SK-N-SH (cell line): ENCODE data around the gene FAM107B. TPM values are rescaled to one million over a fixed set of nuclear protein-coding genes. Genes with fewer than 3 reads are reported as not detected.

ENCODE experiments used
- CTCF ChIA-PET: fragments of 300-600, 350-600 bp; formaldehyde crosslinking; extraction: SDS; loops from one replicate; lab custom pipeline; 2021; lab: Yijun Ruan, JAX
- POLR2A ChIA-PET: fragments of 350-600 bp; sonication (Branson Sonifier 250); formaldehyde crosslinking; extraction: SDS; loops from one replicate; lab custom pipeline; 2020; ENCODE audit warnings: antibody characterized with exemption, inconsistent platforms; lab: Yijun Ruan, JAX
- DNase-seq: peaks from one replicate; pipeline ENCODE4 v3.0.0; 2012
- H2AFZ ChIP-seq: fragments of 200-600 bp; sonication (generic); 2 replicates; pipeline ENCODE4 v1.8.1; 2016; ENCODE audit warnings: antibody characterized with exemption, mild to moderate bottlenecking, low read depth
- H3F3A ChIP-seq: fragments of 200-600 bp; sonication (generic); replicated peaks from 2 replicates; pipeline ENCODE3; 2016; ENCODE audit warnings: antibody characterized with exemption, mild to moderate bottlenecking; ENCODE audit not compliant: insufficient read depth
- H3K27ac ChIP-seq, 2 experiments: fragments of 200-500 bp in 1 of 2; fragments of 200-600 bp in 1 of 2; sonication (Bioruptor generic) in 1 of 2; sonication (generic), shearing (Covaris generic) in 1 of 2; 2 replicates each; pipeline versions ENCODE4 v1.5.1 to v1.6.1; 2014 to 2016; ENCODE audit warnings: low read depth in 2 of 2, inconsistent platforms in 1 of 2, low read length in 1 of 2, mild to moderate bottlenecking in 1 of 2, mixed read lengths in 1 of 2
- H3K27me3 ChIP-seq: fragments of 200-600 bp; sonication (generic), shearing (Covaris generic); 2 replicates; pipeline ENCODE4 v1.6.1; 2016; ENCODE audit warnings: mixed run types; ENCODE audit not compliant: insufficient read depth
- H3K36me3 ChIP-seq, 2 experiments: fragments of 200-500 bp in 1 of 2; fragments of 200-600 bp in 1 of 2; sonication (Bioruptor generic) in 1 of 2; sonication (generic) in 1 of 2; replicated peaks in 1 of 2; 2 replicates each; pipeline versions ENCODE3 to v1.5.1; 2014 to 2016; ENCODE audit warnings: low read length in 1 of 2, mild to moderate bottlenecking in 1 of 2; ENCODE audit not compliant: insufficient read depth in 2 of 2, control insufficient read depth in 1 of 2
- H3K4me1 ChIP-seq, 2 experiments: fragments of 200-500 bp in 1 of 2; fragments of 200-600 bp in 1 of 2; sonication (Bioruptor generic) in 1 of 2; sonication (generic), shearing (Covaris generic) in 1 of 2; 2 replicates each; pipeline versions ENCODE4 v1.5.1 to v1.6.1; 2014 to 2016; ENCODE audit warnings: low read depth in 1 of 2, low read length in 1 of 2, mixed run types in 1 of 2; ENCODE audit not compliant: insufficient read depth in 2 of 2, control insufficient read depth in 1 of 2
- H3K4me2 ChIP-seq: fragments of 200-600 bp; sonication (generic), shearing (Covaris generic); 2 replicates; pipeline ENCODE4 v1.6.1; 2017; ENCODE audit warnings: mixed run types
- H3K4me3 ChIP-seq, 2 experiments: fragments of 200-500 bp in 1 of 2; fragments of 200-600 bp in 1 of 2; sonication (Bioruptor generic) in 1 of 2; sonication (generic), shearing (Covaris generic) in 1 of 2; 2 replicates each; pipeline versions ENCODE4 v1.5.1 to v1.8.1; 2014 to 2016; ENCODE audit warnings: low read depth in 2 of 2, inconsistent platforms in 1 of 2, low read length in 1 of 2, mild to moderate bottlenecking in 1 of 2, mixed read lengths in 1 of 2, moderate library complexity in 1 of 2
- H3K79me2 ChIP-seq: fragments of 200-600 bp; sonication (generic); 2 replicates; pipeline ENCODE4 v1.8.1; 2017; ENCODE audit warnings: mild to moderate bottlenecking; ENCODE audit not compliant: insufficient read depth
- H3K9ac ChIP-seq: fragments of 200-600 bp; sonication (generic); 2 replicates; pipeline ENCODE4 v1.6.1; 2017; ENCODE audit warnings: mixed run types
- H3K9me2 ChIP-seq: fragments of 200-600 bp; sonication (generic); 2 replicates; pipeline ENCODE4 v1.6.1; 2017; ENCODE audit warnings: mixed run types
- H3K9me3 ChIP-seq: fragments of 200-600 bp; sonication (generic); 2 replicates; pipeline ENCODE4 v1.6.1; 2017; ENCODE audit warnings: mixed run types, mild to moderate bottlenecking, moderate library complexity
- H4K20me1 ChIP-seq: fragments of 200-600 bp; sonication (generic); 2 replicates; pipeline ENCODE4 v1.6.1; 2017; ENCODE audit warnings: mild to moderate bottlenecking, mixed run types; ENCODE audit not compliant: insufficient read depth
- EZH2phosphoT487 ChIP-seq: fragments of 200-600 bp; sonication (generic); IDR thresholded peaks from 2 replicates; pipeline ENCODE4 v1.6.1; 2017; ENCODE audit warnings: low read depth, mixed run types, mild to moderate bottlenecking, antibody characterized with exemption, moderate library complexity, borderline replicate concordance
- FOXM1 ChIP-seq: IDR thresholded peaks from 2 replicates; pipeline ENCODE4 v1.4.0; 2012; ENCODE audit warnings: low read depth, mild to moderate bottlenecking
- GATA2 ChIP-seq: sonication (generic); formaldehyde crosslinking; IDR thresholded peaks from 2 replicates; pipeline ENCODE4 v1.5.0; 2020; ENCODE audit warnings: mild to moderate bottlenecking, missing genetic modification reagents
- MAX ChIP-seq: IDR thresholded peaks from 2 replicates; pipeline ENCODE4 v1.4.0; 2012; ENCODE audit warnings: low read depth
- MEF2A ChIP-seq: IDR thresholded peaks from 2 replicates; pipeline ENCODE4 v1.4.0; 2012; ENCODE audit warnings: low read depth, borderline replicate concordance
- MXI1 ChIP-seq: IDR thresholded peaks from 2 replicates; pipeline ENCODE4 v1.6.1; 2012; ENCODE audit warnings: mild to moderate bottlenecking, low read depth, low read length, improper control_type of control experiment
- NRF1 ChIP-seq: IDR thresholded peaks from 2 replicates; pipeline ENCODE4 v1.6.1; 2012; ENCODE audit warnings: low read depth, mild to moderate bottlenecking, low read length
- RAD21 ChIP-seq: IDR thresholded peaks from 2 replicates; pipeline ENCODE4 v1.6.1; 2012; ENCODE audit warnings: mild to moderate bottlenecking, low read length
- RFX5 ChIP-seq: IDR thresholded peaks from 2 replicates; pipeline ENCODE4 v1.6.1; 2012; ENCODE audit warnings: mild to moderate bottlenecking, improper control_type of control experiment, low read length
- SMC3 ChIP-seq: IDR thresholded peaks from 2 replicates; pipeline ENCODE4 v1.6.1; 2012; ENCODE audit warnings: low read depth, low read length, improper control_type of control experiment
- TAF1 ChIP-seq: IDR thresholded peaks from 2 replicates; pipeline ENCODE4 v1.6.1; 2012; ENCODE audit warnings: low read depth, mild to moderate bottlenecking, low read length, moderate library complexity, borderline replicate concordance
- TCF12 ChIP-seq: IDR thresholded peaks from 2 replicates; pipeline ENCODE4 v1.4.0; 2012
- TEAD4 ChIP-seq: IDR thresholded peaks from 2 replicates; pipeline ENCODE4 v1.4.0; 2012; ENCODE audit warnings: mild to moderate bottlenecking, borderline replicate concordance; ENCODE audit not compliant: insufficient read depth
- USF2 ChIP-seq: fragments of 150-350 bp; IDR thresholded peaks from 2 replicates; pipeline ENCODE4 v1.6.1; 2017; ENCODE audit warnings: antibody characterized with exemption, low read length, low read depth, borderline replicate concordance
- YY1 ChIP-seq: IDR thresholded peaks from 2 replicates; pipeline ENCODE4 v1.4.0; 2012; ENCODE audit warnings: low read depth, mild to moderate bottlenecking
- WGBS: methylation state at CpG from one replicate; pipeline ENCODE4 v1.1.6; 2017; ENCODE audit warnings: low lambda C conversion rate; 5-methylcytosine and 5-hydroxymethylcytosine counted together
- polyA plus RNA-seq, 3 experiments: library from polyadenylated mRNA; depleted of rRNA; stranded (reverse); fragments of >200 nt; gene quantifications; 2 replicates each; pipeline ENCODE4 v1.2.3, GENCODE V29; 2012
- TF ChIP-seq, protein P1 (sequence below): IDR thresholded peaks from 2 replicates; pipeline ENCODE4 v1.4.0; 2012; ENCODE audit warnings: low read depth, borderline replicate concordance
- TF ChIP-seq, protein P2 (sequence below): IDR thresholded peaks from 2 replicates; pipeline ENCODE4; 2012
- TF ChIP-seq, protein P3 (sequence below): fragments of 150-350 bp; IDR thresholded peaks from 2 replicates; pipeline ENCODE4 v1.6.1; 2016; ENCODE audit warnings: mild to moderate bottlenecking, low read depth, low read length

FAM107B gene
- polyA plus RNA-seq, 1 of the 3 experiments (the other 2 are of a cell fraction): 1.0 TPM

GRCh38 chr10:14510346-14510745, 264.4 kb downstream of the FAM107B start:
- no peak overlapping the region for H2AFZ ChIP-seq
- H3K4me3 ChIP-seq: no peak overlapping the region
- POLR2A ChIA-PET: no interaction called here
- peaks cover 12% of the 10 kb centered on the region; the same call in 1 of the 2 replicates for H3K9me3 ChIP-seq
- no peak overlapping the region for H3K4me2 ChIP-seq
- no peaks in the 10 kb centered on the region for H3K9me2 ChIP-seq
- no peaks in the 10 kb centered on the region for H3F3A ChIP-seq
- H4K20me1 ChIP-seq: no peaks in the 10 kb centered on the region
- DNase-seq: no peak
- no peaks in the 10 kb centered on the region for H3K27me3 ChIP-seq
- no peak overlapping the region for H3K9ac ChIP-seq
- H3K79me2 ChIP-seq: no peaks in the 10 kb centered on the region
- 48% methylated on average over 2 of the region's 2 CpGs for WGBS
- H3K36me3 ChIP-seq: no peaks in the 10 kb centered on the region
- no peak for TF ChIP-seq TAF1
- TF ChIP-seq EZH2phosphoT487: no peak
- TF ChIP-seq RAD21: no peak
- TF ChIP-seq FOXM1: no peak
- TF ChIP-seq GATA2 (CRISPR knock-in tag): no peak
- TF ChIP-seq, protein P1, sequence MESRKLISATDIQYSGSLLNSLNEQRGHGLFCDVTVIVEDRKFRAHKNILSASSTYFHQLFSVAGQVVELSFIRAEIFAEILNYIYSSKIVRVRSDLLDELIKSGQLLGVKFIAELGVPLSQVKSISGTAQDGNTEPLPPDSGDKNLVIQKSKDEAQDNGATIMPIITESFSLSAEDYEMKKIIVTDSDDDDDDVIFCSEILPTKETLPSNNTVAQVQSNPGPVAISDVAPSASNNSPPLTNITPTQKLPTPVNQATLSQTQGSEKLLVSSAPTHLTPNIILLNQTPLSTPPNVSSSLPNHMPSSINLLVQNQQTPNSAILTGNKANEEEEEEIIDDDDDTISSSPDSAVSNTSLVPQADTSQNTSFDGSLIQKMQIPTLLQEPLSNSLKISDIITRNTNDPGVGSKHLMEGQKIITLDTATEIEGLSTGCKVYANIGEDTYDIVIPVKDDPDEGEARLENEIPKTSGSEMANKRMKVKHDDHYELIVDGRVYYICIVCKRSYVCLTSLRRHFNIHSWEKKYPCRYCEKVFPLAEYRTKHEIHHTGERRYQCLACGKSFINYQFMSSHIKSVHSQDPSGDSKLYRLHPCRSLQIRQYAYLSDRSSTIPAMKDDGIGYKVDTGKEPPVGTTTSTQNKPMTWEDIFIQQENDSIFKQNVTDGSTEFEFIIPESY: no peak
- no peak for TF ChIP-seq NRF1
- no peak for TF ChIP-seq MXI1
- no peak for TF ChIP-seq SMC3
- TF ChIP-seq TCF12: no peak
- TF ChIP-seq USF2: no peak
- no peak for TF ChIP-seq MAX
- no peak for TF ChIP-seq RFX5
- no peak for TF ChIP-seq TEAD4
- TF ChIP-seq, protein P2, sequence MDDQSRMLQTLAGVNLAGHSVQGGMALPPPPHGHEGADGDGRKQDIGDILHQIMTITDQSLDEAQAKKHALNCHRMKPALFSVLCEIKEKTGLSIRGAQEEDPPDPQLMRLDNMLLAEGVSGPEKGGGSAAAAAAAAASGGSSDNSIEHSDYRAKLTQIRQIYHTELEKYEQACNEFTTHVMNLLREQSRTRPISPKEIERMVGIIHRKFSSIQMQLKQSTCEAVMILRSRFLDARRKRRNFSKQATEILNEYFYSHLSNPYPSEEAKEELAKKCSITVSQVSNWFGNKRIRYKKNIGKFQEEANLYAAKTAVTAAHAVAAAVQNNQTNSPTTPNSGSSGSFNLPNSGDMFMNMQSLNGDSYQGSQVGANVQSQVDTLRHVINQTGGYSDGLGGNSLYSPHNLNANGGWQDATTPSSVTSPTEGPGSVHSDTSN: no peak
- no peak for TF ChIP-seq YY1
- TF ChIP-seq, protein P3, sequence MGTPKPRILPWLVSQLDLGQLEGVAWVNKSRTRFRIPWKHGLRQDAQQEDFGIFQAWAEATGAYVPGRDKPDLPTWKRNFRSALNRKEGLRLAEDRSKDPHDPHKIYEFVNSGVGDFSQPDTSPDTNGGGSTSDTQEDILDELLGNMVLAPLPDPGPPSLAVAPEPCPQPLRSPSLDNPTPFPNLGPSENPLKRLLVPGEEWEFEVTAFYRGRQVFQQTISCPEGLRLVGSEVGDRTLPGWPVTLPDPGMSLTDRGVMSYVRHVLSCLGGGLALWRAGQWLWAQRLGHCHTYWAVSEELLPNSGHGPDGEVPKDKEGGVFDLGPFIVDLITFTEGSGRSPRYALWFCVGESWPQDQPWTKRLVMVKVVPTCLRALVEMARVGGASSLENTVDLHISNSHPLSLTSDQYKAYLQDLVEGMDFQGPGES: no peak
- no peak for TF ChIP-seq MEF2A
- H3K27ac ChIP-seq: no peak overlapping the region
- CTCF ChIA-PET: interaction anchor here (1.2 kb wide), 1 partner anchor 10 kb away, joined by 4 read pairs; no protein-coding TSS in a partner anchor
- H3K4me1 ChIP-seq: no peaks in the 10 kb centered on the region
